ENCODE results near the gene ASCL5. TPM values are rescaled to one million over a fixed set of nuclear protein-coding genes. Genes with fewer than 3 reads are reported as not detected.

The ASCL5 gene
- total and polyA plus RNA-seq, 2 of the 13 experiments (the other 11 are each of a cell fraction or from before 2014, with no cell fraction given): not detected

DNA sequence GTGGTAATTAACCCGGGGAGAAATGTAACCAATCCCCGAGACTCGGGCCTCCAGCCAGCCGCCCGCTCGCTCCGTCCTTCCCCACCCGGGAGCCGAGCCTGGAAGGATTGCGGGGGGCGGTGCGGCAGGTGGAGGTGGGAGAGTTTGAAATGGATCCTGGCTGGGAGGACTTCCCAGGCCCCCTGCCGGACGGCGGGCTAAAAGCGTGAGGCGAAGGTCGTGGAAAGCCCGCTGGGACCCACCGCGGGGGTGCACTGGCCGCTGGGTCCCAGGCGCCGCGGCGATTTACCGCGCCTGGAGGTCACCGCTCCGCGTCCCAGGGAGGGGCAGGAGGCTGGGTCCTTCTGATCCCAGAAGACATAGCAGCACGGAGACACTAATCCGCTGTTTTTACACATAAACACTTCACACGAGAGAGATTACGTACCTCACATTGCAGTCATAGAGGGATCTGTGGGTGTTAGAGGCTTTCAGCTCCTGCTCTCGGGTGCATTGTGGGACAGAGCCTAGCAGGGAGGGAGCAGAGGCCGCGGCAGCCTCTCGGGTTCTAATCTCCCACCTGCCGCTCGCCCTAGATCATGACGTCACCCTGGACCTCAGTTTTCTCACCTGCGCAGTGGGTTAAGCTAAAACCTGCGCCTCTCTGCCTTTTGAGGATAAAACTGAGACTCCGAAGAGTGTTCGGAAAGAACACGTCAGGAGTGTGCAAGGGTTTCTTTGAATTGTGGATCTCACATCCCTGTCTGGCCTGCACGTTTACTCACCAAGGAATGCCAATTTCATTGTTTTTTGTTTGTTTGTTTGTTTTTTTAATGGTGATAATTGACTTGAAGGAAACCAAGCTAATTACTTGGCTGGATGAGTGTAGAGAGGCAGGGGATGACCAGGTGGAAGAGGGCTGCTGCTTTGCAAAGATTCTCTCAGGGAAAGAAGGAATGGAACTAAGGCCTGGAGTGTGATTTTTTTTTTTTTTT is 44.4 kb upstream of the ASCL5 start (continued):
- TF ChIP-seq, protein P1, sequence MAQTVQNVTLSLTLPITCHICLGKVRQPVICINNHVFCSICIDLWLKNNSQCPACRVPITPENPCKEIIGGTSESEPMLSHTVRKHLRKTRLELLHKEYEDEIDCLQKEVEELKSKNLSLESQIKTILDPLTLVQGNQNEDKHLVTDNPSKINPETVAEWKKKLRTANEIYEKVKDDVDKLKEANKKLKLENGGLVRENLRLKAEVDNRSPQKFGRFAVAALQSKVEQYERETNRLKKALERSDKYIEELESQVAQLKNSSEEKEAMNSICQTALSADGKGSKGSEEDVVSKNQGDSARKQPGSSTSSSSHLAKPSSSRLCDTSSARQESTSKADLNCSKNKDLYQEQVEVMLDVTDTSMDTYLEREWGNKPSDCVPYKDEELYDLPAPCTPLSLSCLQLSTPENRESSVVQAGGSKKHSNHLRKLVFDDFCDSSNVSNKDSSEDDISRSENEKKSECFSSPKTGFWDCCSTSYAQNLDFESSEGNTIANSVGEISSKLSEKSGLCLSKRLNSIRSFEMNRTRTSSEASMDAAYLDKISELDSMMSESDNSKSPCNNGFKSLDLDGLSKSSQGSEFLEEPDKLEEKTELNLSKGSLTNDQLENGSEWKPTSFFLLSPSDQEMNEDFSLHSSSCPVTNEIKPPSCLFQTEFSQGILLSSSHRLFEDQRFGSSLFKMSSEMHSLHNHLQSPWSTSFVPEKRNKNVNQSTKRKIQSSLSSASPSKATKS (CRISPR knock-in tag; IDR thresholded peaks at IDR 0.05): no peak
- no peak for TF ChIP-seq ELF4 (CRISPR knock-in tag; IDR thresholded peaks at IDR 0.05; ENCODE audit: borderline replicate concordance)
- TF ChIP-seq NONO (IDR thresholded peaks at IDR 0.05): no peak
- peak; percentile 45; the same call in 1 of the 2 replicates for TF ChIP-seq NONO (CRISPR knock-in tag; conservative IDR thresholded peaks at IDR 0.05)
- peak; percentile 70; the same call in 1 of the 2 replicates for TF ChIP-seq RCOR2 (CRISPR knock-in tag; IDR thresholded peaks at IDR 0.05)
- TF ChIP-seq MIXL1 (CRISPR knock-in tag; IDR thresholded peaks at IDR 0.05): no peak
- peak; percentile 78; the same call in 1 of the 2 replicates for TF ChIP-seq CHD4 (IDR thresholded peaks at IDR 0.05; ENCODE audit: borderline replicate concordance, low read length)
- TF ChIP-seq, protein P2, sequence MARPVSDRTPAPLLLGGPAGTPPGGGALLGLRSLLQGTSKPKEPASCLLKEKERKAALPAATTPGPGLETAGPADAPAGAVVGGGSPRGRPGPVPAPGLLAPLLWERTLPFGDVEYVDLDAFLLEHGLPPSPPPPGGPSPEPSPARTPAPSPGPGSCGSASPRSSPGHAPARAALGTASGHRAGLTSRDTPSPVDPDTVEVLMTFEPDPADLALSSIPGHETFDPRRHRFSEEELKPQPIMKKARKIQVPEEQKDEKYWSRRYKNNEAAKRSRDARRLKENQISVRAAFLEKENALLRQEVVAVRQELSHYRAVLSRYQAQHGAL (CRISPR knock-in tag; IDR thresholded peaks at IDR 0.05; ENCODE audit: not compliant biosample characterization): peak; percentile 8
- TF ChIP-seq, protein P3, sequence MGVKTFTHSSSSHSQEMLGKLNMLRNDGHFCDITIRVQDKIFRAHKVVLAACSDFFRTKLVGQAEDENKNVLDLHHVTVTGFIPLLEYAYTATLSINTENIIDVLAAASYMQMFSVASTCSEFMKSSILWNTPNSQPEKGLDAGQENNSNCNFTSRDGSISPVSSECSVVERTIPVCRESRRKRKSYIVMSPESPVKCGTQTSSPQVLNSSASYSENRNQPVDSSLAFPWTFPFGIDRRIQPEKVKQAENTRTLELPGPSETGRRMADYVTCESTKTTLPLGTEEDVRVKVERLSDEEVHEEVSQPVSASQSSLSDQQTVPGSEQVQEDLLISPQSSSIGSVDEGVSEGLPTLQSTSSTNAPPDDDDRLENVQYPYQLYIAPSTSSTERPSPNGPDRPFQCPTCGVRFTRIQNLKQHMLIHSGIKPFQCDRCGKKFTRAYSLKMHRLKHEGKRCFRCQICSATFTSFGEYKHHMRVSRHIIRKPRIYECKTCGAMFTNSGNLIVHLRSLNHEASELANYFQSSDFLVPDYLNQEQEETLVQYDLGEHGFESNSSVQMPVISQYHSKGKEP (CRISPR knock-in tag; IDR thresholded peaks at IDR 0.05): no peak; the same call in 1 of the 2 replicates
- TF ChIP-seq GABPB1 (CRISPR knock-in tag; IDR thresholded peaks at IDR 0.05): peak; percentile 62; the same call in 1 of the 2 replicates
- TF ChIP-seq XBP1 (CRISPR knock-in tag; IDR thresholded peaks at IDR 0.05): no peak
- TF ChIP-seq, protein P4, sequence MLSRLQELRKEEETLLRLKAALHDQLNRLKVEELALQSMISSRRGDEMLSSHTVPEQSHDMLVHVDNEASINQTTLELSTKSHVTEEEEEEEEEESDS (CRISPR knock-in tag; IDR thresholded peaks at IDR 0.05; ENCODE audit: borderline replicate concordance): 0 out of 2 replicates have a peak, but pooled peaks have one; percentile 14
- TF ChIP-seq ISL2 (CRISPR knock-in tag; IDR thresholded peaks at IDR 0.05): 0 out of 2 replicates have a peak, but pooled peaks have one; percentile 14
- TF ChIP-seq, protein P5, sequence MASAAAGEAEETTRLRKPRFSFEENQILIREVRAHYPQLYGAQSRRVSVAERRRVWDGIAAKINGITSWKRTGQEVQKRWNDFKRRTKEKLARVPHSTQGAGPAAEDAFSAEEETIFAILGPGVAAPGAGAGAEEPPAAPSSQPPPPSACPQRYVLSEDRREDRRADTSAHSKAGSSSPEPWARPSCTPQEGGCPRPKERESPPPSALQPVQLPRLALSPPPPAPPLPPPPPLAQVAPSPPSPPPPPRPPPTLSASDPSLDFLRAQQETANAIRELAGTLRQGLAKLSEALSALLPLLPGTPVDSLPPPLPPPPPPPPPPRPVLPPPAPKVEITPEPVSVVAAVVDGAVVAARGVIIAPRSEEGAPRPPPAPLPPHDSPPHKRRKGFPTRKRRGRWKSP (CRISPR knock-in tag; IDR thresholded peaks at IDR 0.05): peak; percentile 1; the same call in 1 of the 2 replicates
- TF ChIP-seq, protein P6, sequence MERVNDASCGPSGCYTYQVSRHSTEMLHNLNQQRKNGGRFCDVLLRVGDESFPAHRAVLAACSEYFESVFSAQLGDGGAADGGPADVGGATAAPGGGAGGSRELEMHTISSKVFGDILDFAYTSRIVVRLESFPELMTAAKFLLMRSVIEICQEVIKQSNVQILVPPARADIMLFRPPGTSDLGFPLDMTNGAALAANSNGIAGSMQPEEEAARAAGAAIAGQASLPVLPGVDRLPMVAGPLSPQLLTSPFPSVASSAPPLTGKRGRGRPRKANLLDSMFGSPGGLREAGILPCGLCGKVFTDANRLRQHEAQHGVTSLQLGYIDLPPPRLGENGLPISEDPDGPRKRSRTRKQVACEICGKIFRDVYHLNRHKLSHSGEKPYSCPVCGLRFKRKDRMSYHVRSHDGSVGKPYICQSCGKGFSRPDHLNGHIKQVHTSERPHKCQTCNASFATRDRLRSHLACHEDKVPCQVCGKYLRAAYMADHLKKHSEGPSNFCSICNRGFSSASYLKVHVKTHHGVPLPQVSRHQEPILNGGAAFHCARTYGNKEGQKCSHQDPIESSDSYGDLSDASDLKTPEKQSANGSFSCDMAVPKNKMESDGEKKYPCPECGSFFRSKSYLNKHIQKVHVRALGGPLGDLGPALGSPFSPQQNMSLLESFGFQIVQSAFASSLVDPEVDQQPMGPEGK (CRISPR knock-in tag; IDR thresholded peaks at IDR 0.05): peak; percentile 56
- no peak for TF ChIP-seq HMG20A (CRISPR knock-in tag; IDR thresholded peaks at IDR 0.05; ENCODE audit: borderline replicate concordance)
